ENCODE data around the gene DOCK1.
"Not testable (repeated sequence)": the region's sequence is repeated elsewhere in the genome, so short reads cannot be mapped to it uniquely, and the experiment has no call there.

The DOCK1 gene

GRCh38 chr10:126903656-126904360, 1.4 kb upstream of the DOCK1 start:
- no peak for DNase-seq (ENCODE audit: low spot score)

DNA sequence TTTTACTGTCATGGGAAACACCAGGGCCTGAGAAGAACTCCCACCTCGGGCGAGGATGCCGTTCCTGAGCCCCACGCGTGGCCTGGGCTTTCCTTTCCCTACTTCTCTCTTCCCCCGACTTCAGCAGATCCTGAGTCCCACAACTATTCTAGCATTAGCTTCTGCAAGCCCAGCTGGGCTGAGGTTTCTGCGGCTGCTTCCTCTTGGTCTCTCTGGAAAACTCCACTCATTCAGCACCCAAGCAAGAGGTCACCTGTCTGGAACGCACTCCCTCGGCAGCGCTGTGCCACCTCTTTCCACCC, 761 bp upstream of the DOCK1 start:
- DNase-seq (ENCODE audit: low spot score): no peak

DNA sequence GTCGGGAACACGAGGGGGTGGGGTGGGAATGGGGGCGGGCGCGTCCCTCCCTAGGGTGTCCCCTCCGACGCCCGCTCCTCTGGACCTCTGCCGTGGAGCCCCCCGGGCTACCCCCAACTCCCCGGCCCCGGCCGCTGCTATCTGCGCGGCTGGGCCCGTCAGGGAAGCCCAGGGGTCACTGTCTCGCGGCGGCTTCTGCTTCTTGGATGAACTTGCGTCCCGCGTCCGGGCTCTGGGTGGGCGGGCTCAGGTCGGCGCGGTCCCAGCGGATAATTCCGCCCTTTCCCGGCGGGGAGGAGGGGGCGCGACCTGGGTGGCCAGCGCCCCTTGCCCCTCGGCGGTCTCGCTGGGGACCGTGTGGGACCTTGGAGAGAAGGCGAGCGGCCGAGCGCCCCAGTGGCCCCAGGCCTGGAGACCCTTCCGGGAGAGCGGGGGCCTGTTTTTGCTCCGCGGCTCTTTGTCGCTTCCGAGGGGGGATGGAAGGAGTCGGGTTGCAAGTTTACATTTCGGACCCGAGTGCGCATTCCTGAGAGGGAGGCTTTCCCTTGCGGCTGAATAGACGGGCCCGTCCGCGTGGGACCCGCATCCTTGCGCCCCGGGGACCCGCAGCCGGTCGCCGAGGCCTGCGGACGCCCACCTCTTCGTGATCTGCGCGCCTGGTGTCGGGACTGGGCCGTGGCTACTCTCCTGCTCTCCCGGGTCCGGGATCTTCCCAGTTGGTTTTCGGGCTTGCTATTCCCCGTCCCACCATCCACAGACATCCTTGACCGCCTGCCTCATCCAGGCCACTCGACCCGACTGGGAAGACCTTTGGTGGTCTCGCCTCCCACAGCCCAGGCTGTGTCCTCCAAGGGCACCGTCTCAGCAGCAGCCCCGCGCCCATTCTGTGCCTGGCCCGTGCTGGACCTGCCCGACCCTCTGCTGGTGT, 812 bp downstream of the DOCK1 start:
- peak; percentile 76 for DNase-seq (ENCODE audit: low spot score)

DNA sequence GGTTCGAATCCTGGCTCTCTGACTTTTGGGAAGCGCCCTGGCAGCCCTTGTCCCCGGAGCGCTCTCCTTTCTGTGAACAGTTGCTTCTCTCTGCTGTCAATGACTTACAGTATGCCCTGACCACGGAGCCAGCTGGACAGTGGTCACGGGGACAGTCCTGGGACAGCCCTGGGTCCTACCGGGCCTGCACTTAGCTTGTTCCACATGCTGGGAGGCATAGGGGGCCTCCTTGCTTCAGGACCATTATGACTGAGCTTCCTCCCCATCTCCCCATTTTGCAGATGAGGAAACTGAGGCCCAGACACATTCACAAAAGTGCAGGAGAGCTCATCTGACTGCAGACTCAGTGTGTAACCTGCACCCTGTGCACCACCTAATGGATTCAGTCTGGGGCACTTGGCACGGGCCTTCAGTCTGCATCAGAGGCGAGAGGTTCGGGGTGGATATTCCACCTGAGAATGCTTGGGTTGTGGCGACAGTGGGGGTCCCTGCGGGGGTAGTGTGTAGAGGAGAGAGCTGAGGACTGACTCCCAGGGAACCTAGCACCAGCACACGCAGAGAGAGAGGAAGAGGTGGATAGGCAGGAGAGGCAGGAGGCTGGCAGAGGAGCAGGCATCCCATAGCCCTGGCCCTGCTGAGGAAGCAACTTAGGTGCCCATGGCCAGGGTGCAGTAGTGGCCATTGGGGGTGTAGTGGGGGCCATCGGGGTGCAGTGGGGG, 1.6 kb downstream of the DOCK1 start:
- no peak for DNase-seq (ENCODE audit: low spot score)

DNA sequence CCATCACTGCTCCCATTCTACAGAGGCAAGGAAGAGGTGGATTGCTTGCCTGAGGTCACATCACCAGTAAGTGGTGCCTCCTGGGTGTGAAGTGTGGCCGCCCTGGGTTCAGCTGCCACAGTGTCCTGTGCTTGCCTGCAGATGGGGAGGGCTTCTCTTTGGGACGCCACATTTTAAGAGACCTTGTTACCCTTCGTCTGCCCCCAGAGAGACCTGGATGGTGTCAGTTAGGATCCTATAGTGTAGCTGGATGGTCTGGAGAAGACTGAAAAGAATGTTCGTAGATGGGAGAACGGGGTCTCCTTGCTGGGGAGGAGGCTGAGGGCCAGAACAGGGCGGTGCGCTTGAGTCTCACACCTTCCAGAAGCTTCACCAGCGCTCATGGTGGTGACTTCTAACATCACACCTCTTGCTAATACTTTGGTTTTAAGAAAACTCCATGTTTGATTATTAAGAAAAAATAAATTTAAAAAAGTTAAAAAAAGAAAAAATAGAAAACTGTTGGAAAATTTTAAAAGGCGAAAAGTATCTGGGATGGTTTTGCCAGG, 2.3 kb downstream of the DOCK1 start:
- no peak for DNase-seq (ENCODE audit: low spot score)

DNA sequence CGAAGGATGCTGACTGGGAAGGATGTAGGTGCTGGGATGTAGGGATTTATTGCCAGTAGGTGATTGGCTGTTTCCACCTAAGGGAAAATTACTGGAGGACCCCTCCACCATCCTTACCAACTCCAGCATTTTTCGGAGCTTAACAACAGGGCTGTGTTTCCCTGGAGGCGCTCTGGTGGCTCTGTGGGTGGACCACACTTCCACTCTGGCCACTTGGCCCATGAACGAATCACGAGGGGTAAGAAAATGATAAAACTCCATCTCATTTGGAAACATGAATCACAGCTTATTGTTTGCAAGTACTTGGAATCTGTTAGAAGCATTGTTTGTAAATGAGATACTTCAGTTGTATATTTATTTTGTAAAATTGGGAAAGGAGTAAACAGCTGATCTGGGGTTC, 3.0 kb downstream of the DOCK1 start:
- no peak for DNase-seq (ENCODE audit: low spot score)

DNA sequence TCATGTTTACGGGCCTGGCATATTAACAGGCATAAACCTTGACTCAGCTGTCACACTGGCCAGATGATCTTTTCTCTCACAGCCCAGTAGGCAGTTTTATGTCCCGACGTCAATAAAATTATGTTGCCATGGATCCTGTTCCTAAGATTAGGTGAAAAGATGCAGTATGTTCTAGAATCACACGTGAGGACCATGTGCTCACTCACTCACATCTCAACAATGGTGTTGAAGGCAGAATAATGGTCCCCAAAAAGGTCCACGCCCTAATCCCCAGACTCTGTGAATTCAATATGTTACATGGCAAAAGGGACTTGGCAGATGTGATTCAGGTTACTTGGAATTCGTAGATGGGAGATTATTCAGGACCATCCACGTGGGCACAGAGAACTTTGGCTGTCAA, 3.5 kb downstream of the DOCK1 start:
- no peak for DNase-seq (ENCODE audit: low spot score)

- no peak for DNase-seq (ENCODE audit: low spot score)
Observed at GRCh38 chr10:126909147-126909546, 3.9 kb downstream of the DOCK1 start.

- no peak for DNase-seq (ENCODE audit: low spot score)
Observed at GRCh38 chr10:126910196-126910595, 5.0 kb downstream of the DOCK1 start.

GRCh38 chr10:126910798-126911197, 5.6 kb downstream of the DOCK1 start:
- no peak for DNase-seq (ENCODE audit: low spot score)

GRCh38 chr10:126911301-126911700, 6.1 kb downstream of the DOCK1 start:
- DNase-seq (ENCODE audit: low spot score): no peak

GRCh38 chr10:126913316-126913715, 8.1 kb downstream of the DOCK1 start:
- no peak for DNase-seq (ENCODE audit: low spot score)

DNA sequence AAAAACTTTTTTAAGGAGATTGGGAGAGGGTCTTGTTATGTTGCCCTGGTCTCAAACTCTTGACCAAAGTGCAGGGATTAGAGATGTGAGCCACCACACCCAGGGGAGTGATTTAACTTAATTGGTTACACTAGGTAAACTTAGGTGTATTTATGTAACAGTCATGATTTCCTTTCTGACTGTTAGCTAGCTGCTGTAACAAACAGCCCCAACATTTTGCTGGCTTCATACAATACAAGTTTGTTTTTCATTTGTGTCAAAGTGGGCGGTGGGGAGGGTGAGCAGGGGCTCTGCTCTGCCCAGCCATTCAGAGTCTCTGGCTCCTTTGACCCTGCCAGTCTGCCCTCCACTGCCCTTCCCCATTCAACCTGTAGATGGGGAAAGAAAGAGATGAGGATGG, 9.3 kb downstream of the DOCK1 start:
- no peak for DNase-seq (ENCODE audit: low spot score)

DNA sequence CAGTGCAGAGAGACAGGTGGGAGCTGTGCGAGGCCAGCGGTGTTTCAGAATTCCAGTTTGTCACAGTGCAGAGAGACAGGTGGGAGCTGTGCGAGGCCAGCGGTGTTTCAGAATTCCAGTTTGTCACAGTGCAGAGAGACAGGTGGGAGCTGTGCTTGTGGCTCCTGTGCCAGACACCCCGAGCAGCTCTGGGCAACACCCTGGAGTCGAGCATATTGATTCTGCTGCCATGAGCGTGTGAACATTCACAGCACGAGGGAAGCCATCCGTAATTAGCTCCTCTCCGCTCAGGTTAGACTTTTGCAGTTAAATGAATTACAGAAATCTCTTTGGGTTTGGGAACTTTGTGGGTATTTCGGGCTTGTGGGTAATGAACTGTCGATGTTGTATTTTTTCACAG, 11.7 kb downstream of the DOCK1 start:
- not testable (repeated sequence) for DNase-seq (ENCODE audit: low spot score)

DNA sequence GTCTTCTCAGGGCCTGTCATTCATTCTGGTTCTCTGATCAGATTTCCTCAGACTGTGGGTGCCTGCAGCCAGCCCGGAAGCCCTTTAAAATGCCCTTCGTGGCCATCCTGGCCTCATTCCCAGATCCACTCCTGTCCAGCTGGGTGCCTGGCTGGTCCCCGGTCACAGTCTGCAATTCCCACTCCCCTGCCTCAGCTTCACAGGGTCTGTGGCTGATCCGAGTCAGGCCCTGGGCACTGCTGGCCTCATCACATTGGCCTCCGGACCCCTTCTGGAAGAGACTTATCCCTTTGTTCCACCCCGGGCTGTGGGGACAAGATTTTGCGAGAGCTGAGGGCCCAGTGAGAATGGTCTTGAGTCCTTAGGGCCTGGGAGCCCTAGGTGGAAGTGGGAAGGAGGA, 12.1 kb downstream of the DOCK1 start:
- DNase-seq (ENCODE audit: low spot score): no peak

GRCh38 chr10:126917975-126918908, 13.0 kb downstream of the DOCK1 start:
- no peak for DNase-seq (ENCODE audit: low spot score)

- DNase-seq (ENCODE audit: low spot score): no peak
Observed at GRCh38 chr10:126919426-126919825, 14.2 kb downstream of the DOCK1 start.

DNA sequence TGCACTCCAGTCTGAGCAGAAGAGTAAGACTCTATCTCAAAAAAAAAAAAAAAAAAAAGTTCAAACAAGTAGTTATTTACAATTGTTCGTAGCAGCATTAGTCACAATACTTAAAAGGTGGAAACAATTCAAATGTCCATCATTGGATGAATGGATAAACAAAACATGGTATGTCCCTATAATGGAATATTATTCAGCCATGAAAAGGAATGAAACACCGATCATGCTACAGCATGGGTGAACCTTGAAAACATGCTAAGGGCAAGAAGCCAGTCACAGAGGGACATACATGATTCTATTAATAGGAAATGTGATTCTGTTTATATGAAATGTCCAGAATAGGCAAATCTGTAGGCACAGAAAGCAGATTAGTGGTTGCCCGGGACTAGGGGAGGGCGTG, 15.9 kb downstream of the DOCK1 start:
- DNase-seq (ENCODE audit: low spot score): no peak

DNA sequence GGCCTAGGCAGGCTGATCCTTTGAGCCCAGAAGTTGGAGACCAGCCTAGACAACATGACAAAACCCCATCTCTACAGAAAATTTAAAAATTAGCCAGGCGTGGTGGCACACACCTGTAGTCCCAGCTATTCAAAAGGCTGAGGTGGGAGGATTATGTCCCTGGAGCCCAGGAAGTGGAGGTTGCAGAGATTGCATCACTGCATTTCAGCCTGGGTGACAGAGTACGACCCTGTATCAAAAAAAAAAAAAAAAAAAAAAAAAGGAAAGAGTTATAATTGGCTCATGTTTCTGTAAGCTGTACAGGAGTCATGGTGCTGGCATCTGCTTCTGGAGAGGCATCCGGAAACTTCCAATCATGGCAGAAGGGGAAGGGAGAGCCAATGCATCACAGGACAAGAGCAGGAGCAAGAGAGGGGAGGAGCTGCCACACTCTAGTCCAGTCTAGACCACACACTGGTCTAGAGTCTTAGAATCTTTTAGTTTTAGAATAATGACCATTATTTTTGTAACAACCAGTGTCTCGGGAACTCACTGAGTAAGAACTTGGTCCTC, 16.8 kb downstream of the DOCK1 start:
- no peak for DNase-seq (ENCODE audit: low spot score)

DNA sequence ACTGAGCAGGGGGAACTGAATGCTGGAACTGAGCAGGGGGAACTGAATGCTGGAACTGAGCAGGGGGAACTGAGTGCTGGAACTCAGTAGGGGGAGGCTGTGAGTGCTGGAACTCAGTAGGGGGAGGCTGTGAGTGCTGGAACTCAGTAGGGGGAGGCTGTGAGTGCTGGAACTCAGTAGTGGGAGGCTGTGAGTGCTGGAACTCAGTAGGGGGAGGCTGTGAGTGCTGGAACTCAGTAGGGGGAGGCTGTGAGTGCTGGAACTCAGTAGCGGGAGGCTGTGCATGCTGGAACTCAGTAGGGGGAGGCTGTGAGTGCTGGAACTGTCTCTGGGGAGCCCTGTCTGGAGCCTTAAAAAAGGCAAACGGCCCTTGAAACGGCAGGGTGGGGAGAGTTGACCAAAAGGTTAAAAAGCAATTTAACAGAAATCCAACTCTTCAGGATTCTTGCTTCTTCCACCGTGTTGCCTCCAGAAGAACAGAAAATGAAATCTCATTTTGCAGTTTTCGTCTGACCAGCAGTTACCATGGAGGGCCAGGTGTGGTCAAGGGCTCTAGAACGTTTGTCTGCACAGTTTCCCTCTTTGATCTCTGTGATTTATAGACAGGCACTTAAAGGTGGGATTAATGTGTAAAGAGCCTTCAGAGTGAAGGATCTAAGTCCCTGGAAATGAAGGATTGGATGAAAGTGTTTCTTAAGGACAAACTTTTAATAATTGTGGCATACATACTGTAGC, 19.1 kb downstream of the DOCK1 start:
- no peak for DNase-seq (ENCODE audit: low spot score)

DNA sequence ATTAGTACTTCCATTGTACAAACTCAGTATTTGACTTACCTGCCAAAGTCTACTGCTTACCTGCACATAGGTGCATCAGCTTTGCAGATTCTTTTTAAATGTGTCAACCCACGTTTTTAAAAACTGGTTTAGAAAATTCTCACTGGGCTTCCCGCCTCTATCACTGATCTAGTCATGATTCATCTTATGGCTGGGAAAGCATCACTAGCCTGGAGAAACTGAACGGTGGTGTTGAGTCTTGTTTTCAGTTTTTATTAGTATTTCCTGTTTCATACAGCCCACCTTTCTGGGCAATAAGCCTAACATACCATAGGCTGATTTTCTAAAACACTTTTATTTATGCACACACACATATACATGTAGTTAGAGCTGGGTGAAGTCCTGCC, 19.7 kb downstream of the DOCK1 start:
- no peak for DNase-seq (ENCODE audit: low spot score)
